Esophagus muscularis mucosa (tissue), 4 donors: Measurements from ENCODE around the gene SAMD10. TPM values are rescaled to one million over a fixed set of nuclear protein-coding genes. Genes with fewer than 3 reads are reported as not detected.

Experiments
- DNase-seq: peaks from one replicate; pipeline ENCODE4 v3.0.0-alpha.2; 2017; ENCODE audit errors: extremely low spot score
- H3K27ac ChIP-seq, 4 donors: fragments of 200-600 bp; sonication (generic); replicated peaks in 1 of 4; 1 replicate in 3 of 4; 2 replicates in 1 of 4; pipeline ENCODE4 v1.5.1; 2016 to 2019; ENCODE audit warnings: mild to moderate bottlenecking in 1 of 4
- H3K27me3 ChIP-seq, 4 donors: fragments of 200-600 bp; sonication (generic); one replicate each; pipeline versions ENCODE4 v1.5.1 to v1.6.0; 2016 to 2019
- H3K36me3 ChIP-seq, 4 donors: fragments of 200-600 bp; sonication (generic); one replicate each; pipeline ENCODE4 v1.5.1; 2016 to 2019
- H3K4me1 ChIP-seq, 4 donors: fragments of 200-600 bp; sonication (generic); one replicate each; pipeline ENCODE4 v1.5.1; 2016 to 2019
- H3K4me3 ChIP-seq, 4 donors: fragments of 200-600 bp; sonication (generic); 1 replicate in 2 of 4; 2 replicates in 2 of 4; pipeline ENCODE4 v1.5.1; 2016 to 2019; ENCODE audit warnings: mild to moderate bottlenecking in 4 of 4, moderate library complexity in 1 of 4
- H3K9me3 ChIP-seq, 4 donors: fragments of 200-600 bp; sonication (generic); 1 replicate in 3 of 4; 2 replicates in 1 of 4; pipeline ENCODE4 v1.5.1; 2016 to 2019
- CTCF ChIP-seq, 3 experiments: fragments of 200-600 bp in 2 of 3; fragments of 450-650 bp in 1 of 3; sonication (generic) in 2 of 3; IDR thresholded peaks; one replicate each; pipeline ENCODE4 v1.5.1; 2017 to 2019; ENCODE audit warnings: antibody characterized with exemption in 3 of 3, mild to moderate bottlenecking in 2 of 3, moderate library complexity in 1 of 3
- EP300 ChIP-seq: sonication (generic); formaldehyde crosslinking; IDR thresholded peaks from one replicate; pipeline ENCODE4 v1.6.1; 2017; ENCODE audit warnings: antibody characterized with exemption
- POLR2A ChIP-seq: fragments of 450-650 bp; IDR thresholded peaks from one replicate; pipeline ENCODE4 v1.6.1; 2017; ENCODE audit warnings: antibody characterized with exemption, moderate library complexity, mild to moderate bottlenecking, low read depth
- POLR2AphosphoS5 ChIP-seq, 2 donors: sonication (generic); formaldehyde crosslinking; IDR thresholded peaks; one replicate each; pipeline ENCODE4 v1.6.1; 2017; ENCODE audit warnings: antibody characterized with exemption in 2 of 2
- WGBS: methylation state at CpG from one replicate; pipeline ENCODE4 v1.1.5; 2018; 5-methylcytosine and 5-hydroxymethylcytosine counted together
- intact Hi-C: fragments of 100-400 bp; cut with DNase I; formaldehyde crosslinking; loops from one replicate; pipeline ENCODE4 v1.15.1; 2023
- small RNA-seq, 3 donors: library from RNA; depleted of rRNA; stranded (forward); fragments of <200 nt; gene quantifications; one replicate each; pipeline ENCODE3, GENCODE V24; 2016
- total RNA-seq, 4 donors: library from RNA; depleted of rRNA; stranded (reverse); fragments of >200 nt; gene quantifications; one replicate each; pipeline versions ENCODE4 v1.1.0 to v1.2.1, GENCODE V29; 2016

The SAMD10 gene
- total RNA-seq, 4 donors from 2014 or later = 2.1 to 11.7 (median 4.4) TPM

- Histone ChIP-seq H3K9me3 (no peaks in the 10 kb centered on the region), H3K4me1 (peaks cover 0 to 17% (median 0%) of the 10 kb centered on the region in 4 donors), H3K36me3 (peaks cover 30 to 46% (median 40%) of the 10 kb centered on the region in 4 donors), H3K4me3 (no peak overlapping the region), H3K27me3 (no peaks in the 10 kb centered on the region), H3K27ac (no peak overlapping the region)
- DNase-seq = no peak
- intact Hi-C loops = no loop called here
- no peak for TF ChIP-seq POLR2A
- TF ChIP-seq EP300 = no peak
- no peak for TF ChIP-seq CTCF (IDR thresholded peaks at IDR 0.05)
- TF ChIP-seq POLR2AphosphoS5 (IDR thresholded peaks at IDR 0.05) = no peak
- WGBS = 83% methylated on average over 8 of the region's 8 CpGs
These were observed 53.1 kb downstream of the SAMD10 start for GRCh38 chr20:63926298-63926697.

- TF ChIP-seq CTCF (IDR thresholded peaks at IDR 0.05) = no peak
- TF ChIP-seq POLR2AphosphoS5 (IDR thresholded peaks at IDR 0.05) = no peak
- TF ChIP-seq EP300 = no peak
- TF ChIP-seq POLR2A = no peak
- intact Hi-C loops = no loop called here
- Histone ChIP-seq H3K36me3 (peaks cover 17 to 40% (median 26%) of the 10 kb centered on the region in 4 donors), H3K4me1 (peaks cover 0 to 17% (median 0%) of the 10 kb centered on the region in 4 donors), H3K4me3 (no peak overlapping the region), H3K27ac (no peak overlapping the region), H3K27me3 (no peaks in the 10 kb centered on the region), H3K9me3 (no peaks in the 10 kb centered on the region)
- WGBS = 68% methylated on average over 9 of the region's 9 CpGs
- no peak for DNase-seq
These were observed 55.2 kb downstream of the SAMD10 start for GRCh38 chr20:63924241-63924640.

Small RNA genes within 50 kb of the gene (small RNA-seq; reads per million reads assigned to genes)
- gene MIR647 = 0 reads per million in 3 donors

Other genes with a start within 250 kb of the SAMD10 start
- gene LIME1, start 243.0 kb downstream of the SAMD10 start, total RNA-seq = 10 to 100 TPM in 2 of 4 donors, 1 to 10 TPM in 2; 9.4 to 15.4 (median 10.9) TPM
- 10 to 100 TPM; 41.4 to 67.1 (median 52.7) TPM for gene SLC2A4RG, start 239.9 kb downstream of the SAMD10 start, total RNA-seq
- 10 to 100 TPM in 3 of 4 donors, 1 to 10 TPM in 1; 9.6 to 22.8 (median 13.8) TPM for gene ZBTB46, start 148.4 kb downstream of the SAMD10 start, total RNA-seq
- gene ABHD16B, start 118.1 kb downstream of the SAMD10 start, total RNA-seq = not detected
- gene TPD52L2, start 114.4 kb downstream of the SAMD10 start, total RNA-seq = 100 to 1,000 TPM; 110 to 162 (median 134) TPM
- 10 to 100 TPM; 39.5 to 64.9 (median 53.1) TPM for gene DNAJC5, start 84.5 kb downstream of the SAMD10 start, total RNA-seq
- gene UCKL1, start 23.2 kb downstream of the SAMD10 start, total RNA-seq = 10 to 100 TPM; 16.6 to 31.0 (median 24.1) TPM
- gene ZNF512B, start 9.7 kb downstream of the SAMD10 start, total RNA-seq = 10 to 100 TPM in 2 of 4 donors, 1 to 10 TPM in 2; 7.1 to 17.7 (median 12.1) TPM
- gene PRPF6, start 1.5 kb upstream of the SAMD10 start, total RNA-seq = 10 to 100 TPM; 46.1 to 64.9 (median 58.7) TPM
- 1 to 10 TPM in 1 of 4 donors, under 1 TPM in 3; 0.17 to 1.6 (median 0.32) TPM for gene C20orf204, start 56.5 kb upstream of the SAMD10 start, total RNA-seq
- 10 to 100 TPM in 2 of 4 donors, 1 to 10 TPM in 2; 5.6 to 19.0 (median 12.8) TPM for gene SOX18, start 70.0 kb upstream of the SAMD10 start, total RNA-seq
- 10 to 100 TPM; 22.8 to 59.0 (median 43.6) TPM for gene TCEA2, start 83.6 kb upstream of the SAMD10 start, total RNA-seq
- gene RGS19, start 99.9 kb upstream of the SAMD10 start, total RNA-seq = 10 to 100 TPM; 11.4 to 17.7 (median 12.7) TPM
- 1 to 10 TPM in 1 of 4 donors, under 1 TPM in 3; 0.42 to 1.4 (median 0.87) TPM for gene OPRL1, start 100.4 kb upstream of the SAMD10 start, total RNA-seq
- gene LKAAEAR1, start 104.8 kb upstream of the SAMD10 start, total RNA-seq = not detected
- gene NPBWR2, start 127.9 kb upstream of the SAMD10 start, total RNA-seq = not detected
- gene MYT1, start 184.8 kb upstream of the SAMD10 start, total RNA-seq = not detected